ENCODE measurements around the gene CFAP92.
A peak's percentile ranks its signal among the peaks of the same experiment; 100 is the strongest.

The CFAP92 gene

GRCh38 chr3:128993461-128994172 is at the start of gene CFAP92:
Gene CFAP92 (minus strand): TSS chr3:128994076. CDS start chr3:128993304, 772 bp downstream.
- DNase-seq: peak; percentile 91

- no peak for DNase-seq
Observed at GRCh38 chr3:129040579-129041300, 46.9 kb upstream of the CFAP92 start.

- DNase-seq: no peak
Observed at GRCh38 chr3:129040039-129040336, 46.1 kb upstream of the CFAP92 start.

- DNase-seq: peak; percentile 78
Observed at GRCh38 chr3:129039271-129040038, 45.6 kb upstream of the CFAP92 start.

- DNase-seq: no peak
Observed at GRCh38 chr3:129038121-129038855, 44.4 kb upstream of the CFAP92 start.

GRCh38 chr3:129037093-129037419 is 43.2 kb upstream of the CFAP92 start:
- no peak for DNase-seq

GRCh38 chr3:129036222-129037092 is 42.6 kb upstream of the CFAP92 start:
- DNase-seq: no peak

GRCh38 chr3:129035360-129036221 is 41.7 kb upstream of the CFAP92 start:
- peak; percentile 21 for DNase-seq

GRCh38 chr3:129034642-129035041 is 40.8 kb upstream of the CFAP92 start:
- peak; percentile 26 for DNase-seq

GRCh38 chr3:129033633-129034321 is 39.9 kb upstream of the CFAP92 start:
- DNase-seq: no peak

GRCh38 chr3:129033151-129033550 is 39.3 kb upstream of the CFAP92 start:
- no peak for DNase-seq

GRCh38 chr3:129032716-129033115 is 38.8 kb upstream of the CFAP92 start:
- no peak for DNase-seq

GRCh38 chr3:129031476-129032215 is 37.8 kb upstream of the CFAP92 start:
- DNase-seq: no peak

- DNase-seq: no peak
Observed at GRCh38 chr3:129030611-129031010, 36.7 kb upstream of the CFAP92 start.

- DNase-seq: no peak
Observed at GRCh38 chr3:129028866-129029265, 35.0 kb upstream of the CFAP92 start.

- DNase-seq: no peak
Observed at GRCh38 chr3:129027544-129027880, 33.6 kb upstream of the CFAP92 start.

GRCh38 chr3:129026728-129027543 is 33.1 kb upstream of the CFAP92 start:
- DNase-seq: peak; percentile 97

GRCh38 chr3:129025691-129026435 is 32.0 kb upstream of the CFAP92 start:
- no peak for DNase-seq

Measured in hematopoietic multipotent progenitor cell treated with erythropoietin and hydrocortisone succinate and interleukin-3 and kit ligand, for 6 days (in vitro differentiated cells).